Karpas-422 (cell line): ENCODE measurements around the gene NOB1. TPM values are rescaled to one million over a fixed set of nuclear protein-coding genes. Genes with fewer than 3 reads are reported as not detected.
"Not testable (repeated sequence)": the region's sequence is repeated elsewhere in the genome, so short reads cannot be mapped to it uniquely, and the experiment has no call there.

Experiments used
- DNase-seq: peaks from one replicate; pipeline ENCODE4 v3.0.0-alpha.2; 2015
- H2AFZ ChIP-seq: fragments of 200-600 bp; sonication (generic); 2 replicates; pipeline ENCODE4 v1.6.1; 2014; ENCODE audit warnings: antibody characterized with exemption, low read length, mixed read lengths
- H3K27ac ChIP-seq: fragments of 200-600 bp; sonication (generic); 2 replicates; pipeline ENCODE4 v1.5.1; 2014; ENCODE audit warnings: mild to moderate bottlenecking, low read length, moderate library complexity
- H3K27me3 ChIP-seq: fragments of 200-600 bp; sonication (generic); 2 replicates; pipeline ENCODE4 v1.6.1; 2014; ENCODE audit warnings: low read length, mixed read lengths
- H3K36me3 ChIP-seq: fragments of 200-600 bp; sonication (generic); 2 replicates; pipeline ENCODE4 v1.6.1; 2014; ENCODE audit warnings: low read length, mixed read lengths; ENCODE audit not compliant: insufficient read depth
- H3K4me1 ChIP-seq: fragments of 200-600 bp; sonication (generic); 2 replicates; pipeline ENCODE4 v1.6.1; 2014; ENCODE audit warnings: mild to moderate bottlenecking, low read length, mixed read lengths
- H3K4me2 ChIP-seq: fragments of 200-600 bp; sonication (generic); 2 replicates; pipeline ENCODE4 v1.6.1; 2014; ENCODE audit warnings: low read length, low read depth, mild to moderate bottlenecking; ENCODE audit not compliant: poor library complexity, severe bottlenecking
- H3K4me3 ChIP-seq: fragments of 200-600 bp; sonication (generic); 2 replicates; pipeline ENCODE4 v1.5.1; 2014; ENCODE audit warnings: mild to moderate bottlenecking, antibody characterized with exemption, low read length, mixed read lengths
- H3K79me2 ChIP-seq: fragments of 200-600 bp; sonication (generic); 2 replicates; pipeline ENCODE4 v1.6.1; 2014; ENCODE audit warnings: mild to moderate bottlenecking, low read length, mixed read lengths
- H3K9ac ChIP-seq: fragments of 200-600 bp; sonication (generic); 2 replicates; pipeline ENCODE4 v1.6.0; 2014; ENCODE audit warnings: low read length
- H3K9me2 ChIP-seq: fragments of 200-600 bp; sonication (generic), shearing (Covaris generic); replicated peaks from 2 replicates; pipeline ENCODE4 v1.6.0; 2014; ENCODE audit warnings: mild to moderate bottlenecking, low read length, moderate library complexity; ENCODE audit not compliant: insufficient read depth
- H3K9me3 ChIP-seq: fragments of 300-700, 200-600 bp; sonication (generic); 2 replicates; pipeline ENCODE4 v1.6.1; 2014; ENCODE audit warnings: low read length, mixed read lengths
- H4K20me1 ChIP-seq: fragments of 200-600 bp; sonication (generic); 2 replicates; pipeline ENCODE4 v1.6.1; 2014; ENCODE audit warnings: mild to moderate bottlenecking, antibody characterized with exemption, low read length, low read depth; ENCODE audit not compliant: insufficient read depth
- total RNA-seq: library from RNA; depleted of rRNA; stranded (reverse); fragments of >200 nt; shearing (Covaris generic); gene quantifications from 2 replicates; pipeline ENCODE4 v1.2.3, GENCODE V29; 2014; ENCODE audit warnings: low replicate concordance

The NOB1 gene
- total RNA-seq, 1 experiment from 2014 or later: 50.5 TPM

- H3K4me2 ChIP-seq: no peak overlapping the region
- peaks cover 82% of the 10 kb centered on the region for H3K79me2 ChIP-seq
- H3K36me3 ChIP-seq: no peaks in the 10 kb centered on the region
- no peaks in the 10 kb centered on the region for H3K9me2 ChIP-seq
- peak overlapping the region; percentile 48 for H3K27ac ChIP-seq
- H4K20me1 ChIP-seq: no peaks in the 10 kb centered on the region
- no peaks in the 10 kb centered on the region for H3K27me3 ChIP-seq
- peaks cover 57% of the 10 kb centered on the region for H3K4me1 ChIP-seq
- no peak for DNase-seq
- no peak overlapping the region for H3K4me3 ChIP-seq
- H3K9ac ChIP-seq: no peak overlapping the region
- no peaks in the 10 kb centered on the region for H3K9me3 ChIP-seq
- H2AFZ ChIP-seq: no peak overlapping the region
Observed at GRCh38 chr16:69768666-69769065, 13.9 kb upstream of the NOB1 start.

GRCh38 chr16:69767459-69768229 is 12.9 kb upstream of the NOB1 start:
- no peak overlapping the region; the same call in 1 of the 2 replicates for H3K27ac ChIP-seq
- no peaks in the 10 kb centered on the region for H3K9me3 ChIP-seq
- H4K20me1 ChIP-seq: no peaks in the 10 kb centered on the region
- H3K27me3 ChIP-seq: no peaks in the 10 kb centered on the region
- H3K79me2 ChIP-seq: peaks cover 84% of the 10 kb centered on the region
- no peak for DNase-seq
- H3K4me3 ChIP-seq: no peak overlapping the region
- H3K9me2 ChIP-seq: no peaks in the 10 kb centered on the region
- H3K36me3 ChIP-seq: no peaks in the 10 kb centered on the region
- no peak overlapping the region for H3K9ac ChIP-seq
- no peak overlapping the region for H3K4me2 ChIP-seq
- H2AFZ ChIP-seq: no peak overlapping the region
- peaks cover 56% of the 10 kb centered on the region for H3K4me1 ChIP-seq

- H3K9ac ChIP-seq: peak overlapping the region; percentile 88
- H3K4me3 ChIP-seq: peak overlapping the region; percentile 93; the same call in 1 of the 2 replicates
- DNase-seq: no peak
- no peak overlapping the region for H3K27ac ChIP-seq
- H2AFZ ChIP-seq: no peak overlapping the region
- H3K9me3 ChIP-seq: no peaks in the 10 kb centered on the region
- peaks cover 30% of the 10 kb centered on the region for H3K4me1 ChIP-seq
- H3K9me2 ChIP-seq: no peaks in the 10 kb centered on the region
- H4K20me1 ChIP-seq: no peaks in the 10 kb centered on the region
- H3K79me2 ChIP-seq: peaks cover 49% of the 10 kb centered on the region
- H3K27me3 ChIP-seq: no peaks in the 10 kb centered on the region
- no peaks in the 10 kb centered on the region for H3K36me3 ChIP-seq
- H3K4me2 ChIP-seq: peak overlapping the region; percentile 79
Observed at GRCh38 chr16:69763599-69763942, 8.8 kb upstream of the NOB1 start.

- Histone ChIP-seq H2AFZ (no peak overlapping the region), H3K79me2 (peaks cover 48% of the 10 kb centered on the region)
- DNase-seq: peak; percentile 69
Observed at GRCh38 chr16:69762814-69763598, 8.3 kb upstream of the NOB1 start.

GRCh38 chr16:69761983-69762813 is 7.5 kb upstream of the NOB1 start, which contains the start of gene WWP2:
TSS of gene WWP2 (plus strand) at chr16:69762332. CDS start at chr16:69787011, 24,679 bp downstream.
- DNase-seq: peak; percentile 94
- no peaks in the 10 kb centered on the region for H3K9me3 ChIP-seq
- no peaks in the 10 kb centered on the region for H3K27me3 ChIP-seq
- peak within 1 kb of the TSS; percentile 93 for H3K4me3 ChIP-seq
- H3K79me2 ChIP-seq: peaks cover 40% of the 10 kb centered on the region
- H3K4me2 ChIP-seq: peak within 1 kb of the TSS; percentile 81
- H3K9me2 ChIP-seq: no peaks in the 10 kb centered on the region
- H3K36me3 ChIP-seq: no peaks in the 10 kb centered on the region
- H3K4me1 ChIP-seq: peaks cover 26% of the 10 kb centered on the region
- peak within 1 kb of the TSS; percentile 33; the same call in 1 of the 2 replicates for H2AFZ ChIP-seq
- peak within 1 kb of the TSS; percentile 61 for H3K27ac ChIP-seq
- no peaks in the 10 kb centered on the region for H4K20me1 ChIP-seq
- H3K9ac ChIP-seq: peak within 1 kb of the TSS; percentile 88

More at GRCh38 chr16:69762814-69763598, 8.3 kb upstream of the NOB1 start:
- Histone ChIP-seq H3K27me3 (no peaks in the 10 kb centered on the region), H3K4me3 (peak overlapping the region; percentile 93), H3K9me2 (no peaks in the 10 kb centered on the region), H3K9ac (peak overlapping the region; percentile 88), H3K4me1 (peaks cover 29% of the 10 kb centered on the region), H3K36me3 (no peaks in the 10 kb centered on the region), H3K4me2 (peak overlapping the region; percentile 79), H3K27ac (peak overlapping the region; percentile 61), H4K20me1 (no peaks in the 10 kb centered on the region), H3K9me3 (no peaks in the 10 kb centered on the region)

GRCh38 chr16:69757375-69757774 is 2.6 kb upstream of the NOB1 start:
- not testable (repeated sequence) for H2AFZ ChIP-seq, H3K4me2 ChIP-seq, DNase-seq, H3K4me3 ChIP-seq, H3K36me3 ChIP-seq, H3K9ac ChIP-seq, H3K27ac ChIP-seq, H3K9me2 ChIP-seq, H3K9me3 ChIP-seq, H3K27me3 ChIP-seq, H4K20me1 ChIP-seq
- Histone ChIP-seq H3K4me1 (peaks cover 24% of the 10 kb centered on the region), H3K79me2 (peaks cover 29% of the 10 kb centered on the region)

- H3K27ac ChIP-seq: no peak overlapping the region
- H3K4me2 ChIP-seq: no peak overlapping the region
- H3K9me2 ChIP-seq: no peaks in the 10 kb centered on the region
- H3K4me3 ChIP-seq: no peak overlapping the region
- no peak for DNase-seq
- H3K4me1 ChIP-seq: peaks cover 20% of the 10 kb centered on the region
- H4K20me1 ChIP-seq: peaks cover 8% of the 10 kb centered on the region; the same call in 1 of the 2 replicates
- peaks cover 32% of the 10 kb centered on the region for H3K79me2 ChIP-seq
- H3K27me3 ChIP-seq: no peaks in the 10 kb centered on the region
- H2AFZ ChIP-seq: no peak overlapping the region
- H3K9ac ChIP-seq: no peak overlapping the region
- H3K36me3 ChIP-seq: peaks cover 14% of the 10 kb centered on the region; the same call in 1 of the 2 replicates
- H3K9me3 ChIP-seq: no peaks in the 10 kb centered on the region
Observed at GRCh38 chr16:69756705-69757104, 2.0 kb upstream of the NOB1 start.
